ENCODE data around the gene ACTN1. TPM values are rescaled to one million over a fixed set of nuclear protein-coding genes. Genes with fewer than 3 reads are reported as not detected.
"Not testable (repeated sequence)": the region's sequence is repeated elsewhere in the genome, so short reads cannot be mapped to it uniquely, and the experiment has no call there.

ACTN1 gene
- 100 to 1,000 TPM in 2 of 4 donors, 10 to 100 TPM in 2; 31.9 to 111 (median 76.1) TPM for total RNA-seq

- intact Hi-C loops (cut with DNase I; ENCODE audit: low total_unique reads), result no loop called here
- 1% methylated on average over 42 to 44 of the region's 68 CpGs for WGBS, 2 donors
- DNase-seq (ENCODE audit: low spot score in 2 of 2), result peak; percentile 92 to 98
- peak within 1 kb of the TSS; percentile 88 for H3K4me3 ChIP-seq (ENCODE audit: low read depth, poor library complexity, severe bottlenecking)
- TF ChIP-seq POLR2A (IDR thresholded peaks at IDR 0.05) (no peak), CTCF (IDR thresholded peaks at IDR 0.05) (no peak)
Measured at GRCh38 chr14:68979021-68979721, at the start of gene ACTN1. Gene ACTN1 (minus strand): TSS chr14:68979302. CDS start chr14:68979056, 246 bp downstream.

GRCh38 chr14:69027242-69027913 is 48.3 kb upstream of the ACTN1 start:
- intact Hi-C loops (cut with DNase I; ENCODE audit: low total_unique reads), result no loop called here
- DNase-seq (ENCODE audit: low spot score in 2 of 2), result peak in 1 of 2 donors; percentile 18
- WGBS, 2 donors, result 29 to 43% methylated on average over 1 of the region's 1 CpG
- no peak overlapping the region for H3K4me3 ChIP-seq (ENCODE audit: low read depth, poor library complexity, severe bottlenecking)
- TF ChIP-seq POLR2A (IDR thresholded peaks at IDR 0.05), result no peak
- no peak for TF ChIP-seq CTCF (IDR thresholded peaks at IDR 0.05)

- H3K4me3 ChIP-seq (ENCODE audit: low read depth, poor library complexity, severe bottlenecking), result no peak overlapping the region
- DNase-seq (ENCODE audit: low spot score in 2 of 2), result no peak
- WGBS, 2 donors, result 84 to 90% methylated on average over 4 of the region's 4 CpGs
- intact Hi-C loops (cut with DNase I; ENCODE audit: low total_unique reads), result no loop called here
- TF ChIP-seq CTCF (IDR thresholded peaks at IDR 0.05), result no peak
- no peak for TF ChIP-seq POLR2A (IDR thresholded peaks at IDR 0.05)
Measured at GRCh38 chr14:69023035-69023434, 43.9 kb upstream of the ACTN1 start.

- intact Hi-C loops (cut with DNase I; ENCODE audit: low total_unique reads); DNase-seq (ENCODE audit: low spot score in 2 of 2); H3K4me3 ChIP-seq (ENCODE audit: low read depth, poor library complexity, severe bottlenecking): not testable (repeated sequence)
- WGBS, 2 donors, result 78 to 97% methylated on average over 8 of the region's 8 CpGs
Measured at GRCh38 chr14:69022093-69022492, 43.0 kb upstream of the ACTN1 start.

GRCh38 chr14:69017706-69018105 is 38.6 kb upstream of the ACTN1 start:
- intact Hi-C loops (cut with DNase I; ENCODE audit: low total_unique reads), result no loop called here
- WGBS, 2 donors, result 76 to 89% methylated on average over 3 to 4 of the region's 4 CpGs
- DNase-seq (ENCODE audit: low spot score in 2 of 2), result no peak
- no peak overlapping the region for H3K4me3 ChIP-seq (ENCODE audit: low read depth, poor library complexity, severe bottlenecking)
- no peak for TF ChIP-seq CTCF (IDR thresholded peaks at IDR 0.05)
- TF ChIP-seq POLR2A (IDR thresholded peaks at IDR 0.05), result no peak

GRCh38 chr14:69014829-69015259 is 35.7 kb upstream of the ACTN1 start:
- intact Hi-C loops (cut with DNase I; ENCODE audit: low total_unique reads), result no loop called here
- DNase-seq (ENCODE audit: low spot score in 2 of 2), result no peak
- no peak overlapping the region for H3K4me3 ChIP-seq (ENCODE audit: low read depth, poor library complexity, severe bottlenecking)
- 84 to 97% methylated on average over 6 of the region's 6 CpGs for WGBS, 2 donors
- TF ChIP-seq POLR2A (IDR thresholded peaks at IDR 0.05), result no peak
- TF ChIP-seq CTCF (IDR thresholded peaks at IDR 0.05), result no peak

Measured in lower leg skin (tissue), 4 donors.